RWPE1 (cell line): ENCODE data around the gene EML5.
"Not testable (repeated sequence)": the region's sequence is repeated elsewhere in the genome, so short reads cannot be mapped to it uniquely, and the experiment has no call there.

Source experiments
- CTCF ChIA-PET: fragments of 350-600 bp; sonication (Branson Sonifier 250); formaldehyde crosslinking; extraction: SDS; loops from one replicate; lab custom pipeline; 2021; lab: Yijun Ruan, JAX
- POLR2A ChIA-PET: fragments of 400-600 bp; formaldehyde crosslinking; extraction: SDS; loops from one replicate; lab custom pipeline; 2020; ENCODE audit warnings: antibody characterized with exemption; ENCODE audit not compliant: low non-redundant PET; lab: Yijun Ruan, JAX
- DNase-seq: peaks from one replicate; pipeline ENCODE4 v3.0.0; 2012; ENCODE audit warnings: low spot score
- H3K27ac ChIP-seq: fragments of 450-650 bp; 2 replicates; pipeline ENCODE4 v1.5.1; 2017
- CTCF ChIP-seq: fragments of 450-650 bp; conservative IDR thresholded peaks from 2 replicates; pipeline ENCODE4 v1.5.1; 2017; ENCODE audit warnings: low read depth, mild to moderate bottlenecking

The EML5 gene

GRCh38 chr14:88798156-88798555, 5.4 kb upstream of the EML5 start:
- TF ChIP-seq CTCF: no peak
- DNase-seq: no peak
- H3K27ac ChIP-seq: no peak overlapping the region
- ChIA-PET CTCF (interaction anchor here (0.6 to 0.9 kb wide), 2 partner anchors 26 to 244 kb away, joined by 3 read pairs; no protein-coding TSS in a partner anchor), POLR2A (no interaction called here)

- ChIA-PET POLR2A (no interaction called here), CTCF (interaction anchor here (0.6 kb wide), 1 partner anchor 1277 kb away, joined by 3 read pairs; no protein-coding TSS in a partner anchor)
- no peak for DNase-seq
- H3K27ac ChIP-seq: no peak overlapping the region
- no peak for TF ChIP-seq CTCF
Measured at GRCh38 chr14:88793259-88793625, 489 bp upstream of the EML5 start.

GRCh38 chr14:88791629-88792472, 902 bp downstream of the EML5 start:
- no peak for TF ChIP-seq CTCF
- no peak for DNase-seq
- no peak overlapping the region for H3K27ac ChIP-seq
- CTCF ChIA-PET: interaction anchor here (0.6 kb wide), 2 partner anchors 67 to 95 kb away, joined by 3 read pairs; no protein-coding TSS in a partner anchor
- POLR2A ChIA-PET: no interaction called here

- no peak for TF ChIP-seq CTCF
- CTCF ChIA-PET: no interaction called here
- no peak for DNase-seq
- POLR2A ChIA-PET: no interaction called here
- no peak overlapping the region for H3K27ac ChIP-seq
Measured at GRCh38 chr14:88791252-88791621, 1.5 kb downstream of the EML5 start.

DNA sequence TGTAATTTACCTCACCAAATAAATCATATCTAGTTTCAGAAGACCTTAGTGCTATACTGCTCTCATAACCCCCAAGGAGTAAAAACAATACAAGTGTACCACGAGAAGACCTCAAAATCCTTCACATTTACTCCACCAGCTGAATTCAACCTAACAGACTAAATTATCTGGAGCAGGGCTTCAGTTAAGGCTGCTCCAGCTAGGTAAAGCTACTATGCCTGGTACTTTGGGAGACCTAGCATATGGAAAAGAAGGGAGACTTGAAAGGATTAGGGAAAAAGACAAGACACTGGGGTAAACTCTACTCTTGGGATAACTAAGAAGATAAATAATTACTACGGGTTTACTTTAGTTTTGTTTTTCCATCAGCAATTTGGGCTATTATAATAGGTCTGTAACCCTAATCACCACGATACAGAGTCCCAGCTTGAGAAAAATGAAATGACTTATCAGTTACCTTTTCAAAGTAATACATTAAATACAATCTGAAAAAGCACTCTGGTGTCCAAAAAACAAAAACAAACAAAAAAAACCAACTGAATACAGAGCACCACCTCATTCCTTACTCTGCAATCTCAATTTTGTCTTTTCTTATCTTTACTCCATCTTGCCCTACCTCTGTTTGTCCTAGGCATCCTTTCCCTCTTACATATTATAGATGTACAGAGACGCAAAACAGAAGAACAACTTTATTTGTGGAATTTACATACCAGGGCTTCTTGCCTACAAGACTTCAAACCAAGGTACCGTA, 2.1 kb downstream of the EML5 start:
- DNase-seq: no peak
- ChIA-PET POLR2A (no interaction called here), CTCF (interaction anchor here (0.6 kb wide), 1 partner anchor 123 kb away, joined by 3 read pairs; no protein-coding TSS in a partner anchor)
- no peak overlapping the region for H3K27ac ChIP-seq
- TF ChIP-seq CTCF: no peak

GRCh38 chr14:88789573-88789972, 3.2 kb downstream of the EML5 start:
- DNase-seq, POLR2A ChIA-PET, H3K27ac ChIP-seq: not testable (repeated sequence)
- CTCF ChIA-PET: interaction anchor here (0.5 kb wide), 1 partner anchor 607 kb away, joined by 3 read pairs; no protein-coding TSS in a partner anchor

- no peak for DNase-seq
- ChIA-PET CTCF (interaction anchor here (0.6 kb wide), 1 partner anchor 10 kb away, joined by 3 read pairs; no protein-coding TSS in a partner anchor), POLR2A (no interaction called here)
- H3K27ac ChIP-seq: no peak overlapping the region
- TF ChIP-seq CTCF: no peak
Measured at GRCh38 chr14:88786715-88787114, 6.0 kb downstream of the EML5 start.
